ENCODE results near the gene MDH1. TPM values are rescaled to one million over a fixed set of nuclear protein-coding genes. Genes with fewer than 3 reads are reported as not detected.
"Not testable (repeated sequence)": the region's sequence is repeated elsewhere in the genome, so short reads cannot be mapped to it uniquely, and the experiment has no call there.

Gene MDH1
- total RNA-seq, 1 experiment from 2014 or later = 221 TPM

DNA sequence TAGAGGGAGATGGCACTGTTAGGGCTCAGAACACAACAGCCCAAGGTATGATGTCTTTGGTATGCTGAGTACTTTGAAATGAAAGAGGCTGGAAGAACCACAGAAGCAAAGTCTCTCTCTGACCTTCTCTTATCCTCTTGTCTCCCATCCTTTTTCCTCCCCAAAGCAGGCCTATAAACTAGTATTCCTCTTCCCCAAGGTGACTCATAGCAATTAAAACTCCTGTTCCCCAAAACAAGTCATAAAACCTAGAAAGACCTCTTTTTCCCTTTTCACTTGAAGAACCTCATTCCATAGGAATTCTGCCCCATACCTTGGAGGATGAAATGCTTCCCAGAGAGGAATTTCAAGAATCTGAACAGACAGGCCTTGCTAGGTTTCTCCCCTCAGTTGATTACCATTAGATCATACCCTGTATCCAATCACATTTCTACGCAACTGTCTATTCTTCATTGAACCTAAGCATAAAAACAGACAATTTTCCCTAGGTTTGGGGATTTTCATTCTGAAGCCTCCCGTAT, 25.7 kb downstream of the MDH1 start:
- Histone ChIP-seq H3K27me3 (no peaks in the 10 kb centered on the region), H3K36me3 (no peaks in the 10 kb centered on the region), H3K4me3 (no peak overlapping the region), H3K9me3 (no peaks in the 10 kb centered on the region)
- DNase-seq = no peak

DNA sequence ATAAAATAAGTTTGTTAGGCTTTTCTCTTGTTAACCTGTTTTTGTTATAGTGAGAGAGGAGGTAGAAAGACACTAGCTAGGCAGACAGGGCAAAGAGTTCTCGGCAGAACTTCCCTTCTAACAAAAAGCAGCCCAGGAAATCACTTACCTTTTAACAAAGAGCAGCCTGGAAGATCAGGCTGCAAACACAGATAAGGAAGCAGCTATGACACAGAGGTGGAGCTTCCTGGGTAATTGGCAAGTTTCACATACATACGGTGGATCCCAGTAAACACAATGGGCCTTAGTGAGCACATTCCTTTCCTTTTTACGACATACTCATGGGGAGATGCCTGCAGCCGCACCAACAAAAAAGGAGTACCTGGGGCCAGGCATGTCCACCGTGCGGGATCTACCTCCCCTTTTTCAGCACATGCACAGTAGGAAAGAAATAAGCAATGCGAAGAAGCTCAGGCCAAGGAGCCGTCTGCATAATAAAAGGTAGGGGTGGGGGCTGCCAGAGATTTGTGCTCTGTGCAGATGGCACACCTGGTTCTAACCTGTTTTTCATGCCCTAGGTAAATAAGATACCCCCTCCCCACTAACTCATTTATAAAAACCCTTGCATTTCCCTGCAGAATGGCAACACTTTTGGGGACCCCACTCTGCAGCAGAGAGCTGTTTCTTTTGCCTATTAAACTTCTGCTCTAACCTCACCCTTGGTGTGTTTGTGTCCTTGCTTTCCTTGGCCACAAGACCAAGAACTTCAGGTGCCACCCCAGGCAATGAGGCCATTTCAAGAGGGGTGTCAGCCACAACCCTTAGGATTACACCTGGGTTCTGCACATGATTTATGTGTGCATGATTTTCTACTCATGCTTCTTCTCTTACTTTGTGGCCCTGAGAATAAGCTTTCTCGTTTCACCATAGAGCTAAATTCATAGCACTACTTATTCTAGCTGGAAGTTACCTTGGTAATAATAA, 26.5 kb downstream of the MDH1 start:
- no peak overlapping the region for H3K4me3 ChIP-seq
- DNase-seq = no peak
- no peaks in the 10 kb centered on the region for H3K27me3 ChIP-seq
- H3K9me3 ChIP-seq = no peaks in the 10 kb centered on the region
- H3K36me3 ChIP-seq = no peaks in the 10 kb centered on the region

DNA sequence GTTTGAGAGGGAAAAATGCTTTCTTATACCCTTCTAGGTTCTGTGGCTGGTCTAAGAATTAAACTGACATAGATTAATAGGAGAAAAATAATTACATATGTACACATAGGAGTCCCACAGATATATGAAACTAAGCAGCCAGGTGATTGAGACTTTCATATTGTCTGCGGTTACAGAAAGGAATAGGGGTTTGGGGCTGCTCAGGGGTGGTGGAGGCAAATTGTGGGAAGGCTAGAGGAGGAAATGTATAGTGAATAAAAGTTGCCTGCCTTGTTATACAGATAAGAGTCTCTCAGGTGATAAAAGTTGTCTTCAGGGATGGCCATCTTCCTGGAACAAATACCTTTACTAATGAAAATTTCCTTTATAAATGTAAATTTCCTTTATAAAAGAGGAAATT, 28.6 kb downstream of the MDH1 start:
- no peaks in the 10 kb centered on the region for H3K27me3 ChIP-seq
- no peaks in the 10 kb centered on the region for H3K36me3 ChIP-seq
- H3K4me3 ChIP-seq = no peak overlapping the region
- DNase-seq = no peak
- H3K9me3 ChIP-seq = no peaks in the 10 kb centered on the region

DNA sequence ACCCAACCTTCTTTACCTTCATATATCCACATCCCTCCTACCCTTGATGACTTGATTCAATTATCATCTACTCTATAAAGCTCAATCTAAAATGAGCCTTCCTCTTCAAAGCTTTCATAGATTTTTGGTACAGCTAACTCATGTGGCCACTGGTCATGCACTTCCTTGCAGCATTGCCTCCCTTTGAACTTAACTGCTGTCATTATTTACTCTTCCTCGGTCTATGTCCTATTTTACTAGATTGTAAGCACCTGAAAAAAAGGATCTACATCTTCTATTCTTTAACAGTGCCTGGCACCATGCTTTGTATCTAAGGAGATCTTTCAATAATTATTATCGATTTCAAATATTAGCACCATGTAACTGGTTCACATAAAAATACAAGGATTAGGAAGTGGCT, 30.6 kb downstream of the MDH1 start:
- DNase-seq = no peak
- no peak overlapping the region for H3K4me3 ChIP-seq
- H3K27me3 ChIP-seq = no peaks in the 10 kb centered on the region
- no peaks in the 10 kb centered on the region for H3K9me3 ChIP-seq
- H3K36me3 ChIP-seq = no peaks in the 10 kb centered on the region

DNA sequence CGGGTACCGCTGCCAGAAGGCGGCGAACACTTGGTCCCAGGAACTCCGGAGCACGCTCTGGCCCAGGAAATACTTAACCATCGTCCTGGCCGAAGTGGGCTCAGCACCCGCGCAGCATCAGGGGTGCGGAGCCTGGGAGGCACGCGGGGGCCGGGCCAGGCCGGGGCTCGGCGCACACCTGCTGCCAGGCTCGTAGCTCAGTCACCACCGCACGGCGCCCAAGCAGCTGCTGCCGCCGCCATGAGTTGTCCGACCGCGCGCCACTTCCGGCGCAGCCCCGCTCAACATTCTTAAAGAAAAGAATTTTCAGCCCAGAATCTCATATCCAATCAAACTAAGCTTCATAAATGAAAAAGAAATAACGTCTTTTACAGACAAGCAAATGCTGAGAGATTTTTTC, 34.0 kb downstream of the MDH1 start:
- no peak for DNase-seq
- H3K4me3 ChIP-seq = no peak overlapping the region
- no peaks in the 10 kb centered on the region for H3K9me3 ChIP-seq
- H3K36me3 ChIP-seq = no peaks in the 10 kb centered on the region
- no peaks in the 10 kb centered on the region for H3K27me3 ChIP-seq

DNA sequence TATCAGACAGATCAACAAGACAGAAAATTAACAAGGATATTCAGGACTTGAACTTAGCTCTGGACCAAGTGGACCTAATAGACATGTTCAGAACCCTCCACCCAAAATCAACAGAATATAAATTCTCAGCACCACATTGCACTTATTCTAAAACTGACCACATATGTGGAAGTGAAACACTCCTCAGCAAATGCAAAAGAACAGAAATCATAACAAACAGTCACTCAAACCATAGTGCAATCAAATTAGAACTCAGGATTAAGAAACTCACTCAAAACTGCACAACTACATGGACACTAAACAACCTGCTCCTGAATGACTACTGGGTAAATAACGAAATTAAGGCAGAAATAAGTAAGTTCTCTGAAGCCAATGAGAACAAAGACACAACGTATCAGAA, 35.0 kb downstream of the MDH1 start:
- H3K9me3 ChIP-seq, H3K4me3 ChIP-seq, H3K27me3 ChIP-seq, H3K36me3 ChIP-seq, DNase-seq: not testable (repeated sequence)

DNA sequence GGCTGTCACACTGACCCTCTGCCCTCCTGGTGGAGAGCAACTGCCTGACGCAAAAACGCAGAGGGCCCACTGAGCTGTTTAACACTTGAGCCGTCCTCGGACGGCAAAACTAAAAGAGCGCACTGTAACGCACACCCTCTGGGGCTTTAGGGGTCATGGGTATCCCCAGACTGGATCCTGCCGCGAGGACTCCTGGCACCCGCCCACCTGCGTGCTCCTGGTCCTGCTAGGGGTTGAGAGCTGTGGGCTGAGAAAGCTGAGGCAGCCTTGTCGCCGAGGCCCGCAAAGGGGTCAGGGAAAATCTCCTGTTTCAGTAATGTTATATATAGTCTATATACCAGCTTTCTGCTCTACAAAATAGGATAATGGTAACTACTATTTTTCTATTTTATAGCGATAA, 39.1 kb downstream of the MDH1 start:
- Histone ChIP-seq H3K36me3 (no peaks in the 10 kb centered on the region), H3K4me3 (no peak overlapping the region), H3K27me3 (no peaks in the 10 kb centered on the region), H3K9me3 (no peaks in the 10 kb centered on the region)
- no peak for DNase-seq

DNA sequence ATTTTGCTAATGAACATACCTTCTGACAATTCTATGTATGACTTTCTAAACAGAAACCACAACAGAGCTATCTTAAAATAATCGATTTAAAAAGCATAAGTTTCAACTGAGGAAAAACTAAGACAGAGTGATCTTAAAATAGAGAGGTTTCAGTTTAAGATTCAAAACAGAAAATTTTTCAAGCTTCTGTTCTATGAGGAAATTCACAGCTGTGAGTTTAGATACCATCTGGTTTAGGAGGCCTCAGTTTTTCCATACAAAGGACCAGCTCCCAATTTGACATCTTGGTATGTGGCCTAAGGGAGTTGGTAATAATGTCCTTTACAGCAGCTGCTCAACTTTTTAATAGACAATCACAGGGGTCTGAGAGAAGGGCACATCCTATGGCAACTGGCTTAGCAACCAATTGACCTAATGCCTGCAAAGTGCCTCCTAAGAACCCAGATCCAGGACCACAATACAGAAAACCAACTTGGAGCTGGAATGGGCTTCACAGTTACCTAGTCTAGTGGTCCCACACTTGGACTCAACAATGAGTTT, 39.7 kb downstream of the MDH1 start:
- no peaks in the 10 kb centered on the region for H3K36me3 ChIP-seq
- no peak overlapping the region for H3K4me3 ChIP-seq
- H3K27me3 ChIP-seq = no peaks in the 10 kb centered on the region
- DNase-seq = no peak
- H3K9me3 ChIP-seq = no peaks in the 10 kb centered on the region

DNA sequence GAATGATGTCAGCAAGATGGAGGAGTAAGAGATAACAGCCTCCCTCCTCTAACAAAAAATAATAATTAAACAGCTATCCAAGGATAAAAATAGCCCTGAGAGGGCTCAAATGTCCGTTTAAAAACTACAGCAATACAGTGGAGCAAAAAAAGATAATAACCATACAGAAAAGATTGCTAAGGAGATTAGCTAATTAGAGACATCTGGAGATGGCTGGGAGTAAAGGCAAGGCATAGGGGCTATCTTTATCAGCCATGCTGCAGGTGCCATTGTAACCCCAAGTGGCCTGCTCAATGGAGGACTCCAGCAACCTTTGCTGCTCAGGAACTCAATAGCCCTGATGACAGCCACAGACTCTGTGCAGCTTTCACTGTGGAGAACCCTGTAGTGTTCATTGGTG, 42.7 kb downstream of the MDH1 start:
- DNase-seq = no peak
- no peaks in the 10 kb centered on the region for H3K36me3 ChIP-seq
- no peaks in the 10 kb centered on the region for H3K27me3 ChIP-seq
- H3K4me3 ChIP-seq = no peak overlapping the region
- peaks cover 2% of the 10 kb centered on the region; the same call in 1 of the 2 replicates for H3K9me3 ChIP-seq

DNA sequence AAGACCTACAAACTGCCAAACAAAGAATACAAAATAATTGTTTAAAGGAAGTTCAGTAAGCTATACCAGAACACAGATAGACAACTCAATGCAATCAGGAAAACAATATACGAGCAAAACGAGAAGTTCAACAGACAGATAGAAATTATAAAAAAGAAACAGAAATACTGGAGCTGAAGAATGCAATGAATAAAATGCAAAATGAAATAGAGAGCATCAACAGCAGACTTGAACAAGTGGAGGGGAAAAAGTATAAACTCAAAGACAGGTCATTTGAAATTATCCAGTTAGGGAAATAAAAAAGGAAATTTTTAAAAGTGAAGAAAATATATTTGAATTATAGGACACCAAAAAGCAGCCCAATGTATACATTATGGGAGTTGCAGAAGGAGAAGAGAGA, 43.6 kb downstream of the MDH1 start:
- Histone ChIP-seq H3K9me3 (peaks cover 2% of the 10 kb centered on the region; the same call in 1 of the 2 replicates), H3K4me3 (no peak overlapping the region), H3K27me3 (no peaks in the 10 kb centered on the region), H3K36me3 (no peaks in the 10 kb centered on the region)
- DNase-seq = no peak

DNA sequence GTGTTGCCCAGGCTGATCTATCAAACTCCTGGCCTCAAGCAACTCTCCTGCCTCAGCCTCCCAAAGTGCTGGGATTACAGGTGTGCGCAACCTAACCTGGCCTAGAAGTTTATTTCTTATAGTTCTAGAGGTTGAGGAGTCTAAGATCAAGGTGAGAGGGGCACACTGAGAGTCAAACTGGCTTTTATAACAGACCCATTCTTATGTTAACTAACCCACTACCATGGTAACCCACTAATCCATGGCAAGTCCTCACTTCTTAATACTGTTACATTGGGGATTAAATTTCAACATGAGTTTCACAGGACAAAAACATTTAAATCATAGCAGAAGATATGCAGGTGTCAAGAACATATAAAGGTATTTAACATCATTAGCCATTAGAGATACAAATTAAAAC, 50.6 kb downstream of the MDH1 start:
- peaks cover 5% of the 10 kb centered on the region for H3K27me3 ChIP-seq
- no peak for DNase-seq
- no peak overlapping the region for H3K4me3 ChIP-seq
- H3K36me3 ChIP-seq = no peaks in the 10 kb centered on the region
- H3K9me3 ChIP-seq = peaks cover 2% of the 10 kb centered on the region; the same call in 1 of the 2 replicates

DNA sequence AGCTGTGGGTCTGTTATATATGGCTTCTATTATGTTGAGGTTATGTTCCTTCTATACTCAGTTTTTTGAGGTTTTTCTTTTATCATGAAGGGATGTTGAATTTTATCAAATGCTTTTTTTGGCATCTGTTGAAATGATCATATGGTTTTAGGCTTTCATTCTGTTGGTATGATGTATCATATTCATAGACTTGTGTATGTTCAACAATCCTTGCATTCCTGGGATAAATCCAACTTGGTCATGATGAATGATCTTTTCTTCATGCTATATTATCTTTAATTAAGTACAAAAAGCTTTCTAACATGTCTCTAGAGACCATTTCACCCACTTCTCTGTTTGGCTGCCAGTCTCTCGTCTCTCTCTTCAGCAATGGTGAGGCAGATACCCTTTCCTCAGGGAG, 54.2 kb downstream of the MDH1 start:
- Histone ChIP-seq H3K27me3 (peaks cover 5% of the 10 kb centered on the region), H3K36me3 (no peaks in the 10 kb centered on the region), H3K9me3 (no peaks in the 10 kb centered on the region), H3K4me3 (no peak overlapping the region)
- no peak for DNase-seq

DNA sequence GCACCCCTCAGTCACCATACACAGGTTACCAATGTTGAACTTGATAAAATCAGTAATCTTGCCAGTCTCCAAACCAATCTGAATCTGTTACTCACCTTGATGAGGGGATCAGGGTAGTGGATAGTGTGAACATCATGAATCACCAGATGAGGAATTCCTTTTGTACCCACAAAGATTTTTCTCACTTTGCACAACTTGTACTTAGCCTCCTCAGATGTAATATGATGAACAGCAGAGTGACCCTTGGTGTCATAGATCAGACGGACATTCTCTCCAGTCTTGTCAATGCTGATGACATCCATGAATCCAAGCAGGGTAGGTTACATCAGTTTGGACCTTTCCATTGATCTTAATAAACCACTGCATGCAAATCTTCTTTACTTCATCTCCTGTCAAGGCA, 54.7 kb downstream of the MDH1 start:
- DNase-seq = no peak
- H3K36me3 ChIP-seq = no peaks in the 10 kb centered on the region

DNA sequence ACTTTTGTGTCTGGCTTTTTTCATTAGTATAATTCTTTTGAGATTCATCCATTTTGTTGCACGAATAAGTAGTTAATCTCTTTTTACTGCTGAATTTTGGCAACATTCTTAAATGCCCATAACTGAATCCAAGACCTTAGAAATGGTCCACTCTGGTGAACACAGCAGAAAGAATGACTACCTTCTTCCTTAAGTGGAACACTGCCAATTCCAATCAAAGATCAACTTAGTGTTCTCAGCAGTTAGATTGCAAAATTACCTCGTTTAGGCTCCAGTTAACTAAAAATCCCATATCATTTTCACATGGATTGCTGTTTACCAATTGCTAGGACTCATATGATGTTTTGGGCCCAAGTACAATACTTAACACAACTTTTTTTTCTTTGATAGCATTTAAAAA, 59.9 kb downstream of the MDH1 start:
- Histone ChIP-seq H3K9me3 (no peaks in the 10 kb centered on the region), H3K4me3 (no peak overlapping the region), H3K36me3 (no peaks in the 10 kb centered on the region), H3K27me3 (no peaks in the 10 kb centered on the region)
- no peak for DNase-seq

More for the DNA sequence above, 54.7 kb downstream of the MDH1 start:
- H3K27me3 ChIP-seq = peaks cover 5% of the 10 kb centered on the region
- H3K9me3 ChIP-seq = no peaks in the 10 kb centered on the region
- no peak overlapping the region for H3K4me3 ChIP-seq

DNA sequence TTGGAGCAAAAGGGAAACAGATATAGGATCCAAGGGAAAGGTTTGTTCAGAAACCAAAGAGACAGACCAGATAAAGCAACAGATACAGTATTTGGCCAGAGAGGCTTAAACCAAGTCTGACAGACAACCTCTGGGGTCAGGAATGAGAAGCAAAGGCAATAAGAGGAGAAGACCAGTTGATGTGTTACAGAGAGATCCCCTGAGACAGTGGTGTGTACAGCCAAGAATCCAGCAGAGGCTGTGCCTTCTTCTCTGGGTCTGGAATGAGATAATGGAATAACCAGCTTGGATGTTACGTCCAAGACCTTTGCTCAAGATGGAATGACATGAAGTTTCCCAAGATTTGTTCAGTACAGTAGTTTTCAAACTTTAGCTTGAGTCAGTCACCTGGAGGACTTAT, 61.1 kb downstream of the MDH1 start:
- no peaks in the 10 kb centered on the region for H3K36me3 ChIP-seq
- H3K27me3 ChIP-seq = no peaks in the 10 kb centered on the region
- H3K4me3 ChIP-seq = no peak overlapping the region
- DNase-seq = no peak
- H3K9me3 ChIP-seq = peaks cover 2% of the 10 kb centered on the region; the same call in 1 of the 2 replicates

DNA sequence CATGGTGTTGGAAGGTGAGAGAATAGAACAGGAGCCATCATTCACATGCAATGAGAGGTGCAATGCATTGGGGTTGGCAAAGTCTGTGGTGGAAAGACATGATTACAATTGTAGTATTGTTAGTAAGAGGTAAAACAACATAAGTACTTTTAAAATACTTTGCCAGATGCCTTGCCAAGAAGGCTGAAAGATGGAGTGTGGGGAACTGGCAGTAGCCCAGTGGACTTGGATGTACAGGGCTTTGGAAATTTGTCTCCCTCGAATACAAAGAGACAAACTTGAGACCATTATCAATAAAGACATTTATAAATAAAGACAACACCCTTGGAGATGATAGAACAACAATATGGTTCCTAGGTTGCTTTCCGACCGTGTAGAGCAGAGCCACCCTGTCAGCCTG, 62.0 kb downstream of the MDH1 start:
- Histone ChIP-seq H3K27me3 (no peaks in the 10 kb centered on the region), H3K36me3 (no peaks in the 10 kb centered on the region), H3K9me3 (peaks cover 2% of the 10 kb centered on the region; the same call in 1 of the 2 replicates), H3K4me3 (no peak overlapping the region)
- no peak for DNase-seq

DNA sequence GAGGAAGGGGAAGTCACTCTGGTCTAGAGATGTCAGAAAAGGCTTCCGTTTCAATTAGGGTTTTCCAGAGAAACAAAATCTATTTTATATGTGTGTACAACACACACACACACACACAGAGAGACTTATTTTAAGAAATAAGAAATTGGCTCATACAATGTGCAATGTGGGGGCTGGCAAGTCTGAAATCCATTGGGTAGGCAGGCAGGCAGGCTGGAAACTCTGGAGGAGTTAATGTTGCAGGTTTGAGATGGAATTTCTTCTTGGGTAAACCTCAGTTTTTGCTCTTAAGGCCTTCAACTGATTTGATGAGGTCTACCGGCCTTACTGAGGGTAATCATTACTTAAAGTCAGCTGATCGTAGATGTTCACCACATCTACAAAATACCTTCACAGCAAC, 62.6 kb downstream of the MDH1 start:
- no peak overlapping the region for H3K4me3 ChIP-seq
- H3K9me3 ChIP-seq = peaks cover 2% of the 10 kb centered on the region; the same call in 1 of the 2 replicates
- H3K27me3 ChIP-seq = no peaks in the 10 kb centered on the region
- H3K36me3 ChIP-seq = no peaks in the 10 kb centered on the region
- no peak for DNase-seq
